ENCODE measurements around the gene ABHD5.

ABHD5 gene

DNA sequence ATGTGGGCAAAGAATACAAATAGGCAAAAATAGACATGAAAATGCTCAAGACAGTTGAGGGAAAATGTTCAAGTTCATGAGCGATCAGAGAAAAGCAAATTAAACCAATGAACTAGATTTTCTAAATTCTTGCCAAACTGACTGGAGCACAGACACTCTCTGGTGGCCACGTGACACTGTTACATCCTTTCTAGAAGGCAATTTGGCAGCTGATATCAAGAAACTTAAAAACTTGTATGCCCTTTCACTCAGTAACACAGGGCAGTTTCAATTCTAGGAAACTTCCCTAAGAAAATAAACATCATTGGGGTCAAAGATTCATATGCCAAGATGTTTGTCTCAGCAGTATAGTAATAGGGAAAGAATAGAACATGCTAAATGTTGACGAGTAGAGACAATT, 52.2 kb downstream of the ABHD5 start:
- in situ Hi-C loops (cut with MboI; ENCODE audit: low pct_unique_long_range_greater_than_20kb, low sequenced_read_pairs): no loop called here
- no peak for DNase-seq

DNA sequence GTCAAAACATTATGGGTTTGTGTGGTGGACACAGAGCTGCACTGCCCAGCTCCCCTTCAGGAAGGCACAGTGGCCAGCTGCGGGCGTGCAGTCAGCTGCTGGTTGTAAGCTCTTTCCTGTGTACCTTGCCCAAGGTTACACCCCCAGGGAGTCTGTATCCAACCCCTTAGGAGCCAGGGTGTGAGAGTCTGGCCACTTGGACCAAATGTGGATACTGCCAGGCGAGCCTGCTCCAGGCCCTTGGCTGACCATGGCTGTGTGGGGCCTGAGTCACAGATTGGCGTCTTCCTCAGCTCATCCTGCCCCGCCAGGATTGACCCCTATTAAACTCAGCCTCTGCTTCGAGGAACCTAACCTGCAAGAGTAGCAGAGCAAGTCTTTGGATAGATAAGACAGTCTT, 56.9 kb downstream of the ABHD5 start:
- DNase-seq: no peak
- in situ Hi-C loops (cut with MboI; ENCODE audit: low pct_unique_long_range_greater_than_20kb, low sequenced_read_pairs): no loop called here

GRCh38 chr3:43748179-43748578, 57.4 kb downstream of the ABHD5 start:
- DNase-seq: no peak
- in situ Hi-C loops (cut with MboI; ENCODE audit: low pct_unique_long_range_greater_than_20kb, low sequenced_read_pairs): no loop called here

- in situ Hi-C loops (cut with MboI; ENCODE audit: low pct_unique_long_range_greater_than_20kb, low sequenced_read_pairs): no loop called here
- no peak for DNase-seq
These were observed 57.9 kb downstream of the ABHD5 start for GRCh38 chr3:43748645-43749044.

DNA sequence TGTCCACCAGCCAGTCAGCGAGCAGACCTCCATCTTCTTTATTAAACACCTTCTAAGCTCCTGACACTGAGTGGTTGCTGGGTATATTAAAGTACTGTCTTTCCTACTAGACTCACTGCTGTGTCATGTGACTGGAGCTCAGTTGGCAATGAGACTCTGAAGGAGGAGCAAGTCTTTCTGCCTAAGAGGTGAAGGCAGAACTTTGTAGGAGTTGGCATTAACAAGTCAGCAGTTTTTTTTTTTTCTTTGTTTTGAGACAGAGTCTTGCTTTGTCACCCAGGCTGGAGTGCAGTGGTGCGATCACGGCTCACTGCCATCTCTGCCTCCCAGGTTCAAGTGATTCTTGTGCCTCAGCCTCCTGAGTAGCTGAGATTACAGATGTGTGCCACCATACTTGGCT, 62.2 kb downstream of the ABHD5 start:
- DNase-seq: no peak
- in situ Hi-C loops (cut with MboI; ENCODE audit: low pct_unique_long_range_greater_than_20kb, low sequenced_read_pairs): no loop called here

- DNase-seq: no peak
- in situ Hi-C loops (cut with MboI; ENCODE audit: low pct_unique_long_range_greater_than_20kb, low sequenced_read_pairs): no loop called here
These were observed 63.3 kb downstream of the ABHD5 start for GRCh38 chr3:43753741-43754715.

GRCh38 chr3:43755516-43756200, 64.9 kb downstream of the ABHD5 start:
- in situ Hi-C loops (cut with MboI; ENCODE audit: low pct_unique_long_range_greater_than_20kb, low sequenced_read_pairs): no loop called here

DNA sequence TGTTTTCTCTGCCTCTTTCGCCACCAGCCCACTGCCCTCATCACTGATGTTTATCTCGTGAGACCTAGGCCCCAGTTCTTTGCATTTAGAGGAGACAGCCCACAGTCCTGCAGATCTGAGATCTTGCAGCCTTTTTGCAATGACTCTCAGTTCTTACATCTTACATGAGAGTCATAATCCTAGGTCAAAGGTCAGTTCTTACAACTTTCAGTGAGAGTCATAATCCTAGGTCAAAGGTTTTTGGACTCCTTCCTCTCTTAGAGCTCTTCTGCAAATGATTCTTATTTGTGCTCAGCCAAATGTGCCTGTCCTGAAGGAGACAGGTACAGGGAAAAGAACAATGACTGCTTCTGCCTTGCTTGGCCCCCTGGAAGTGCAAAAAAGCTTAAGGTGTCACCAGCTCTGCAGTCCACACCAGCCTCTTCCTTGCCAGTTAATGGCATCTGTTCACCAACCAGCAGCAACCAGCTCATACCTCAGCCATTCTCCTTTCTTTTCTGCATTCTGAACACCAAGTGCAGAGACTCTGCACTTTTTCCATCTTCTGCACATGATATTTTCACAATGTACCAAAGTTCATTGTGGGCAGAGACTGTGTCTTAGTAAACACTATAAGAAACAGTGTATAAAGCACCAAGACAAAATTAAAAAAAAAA, 67.1 kb downstream of the ABHD5 start:
- in situ Hi-C loops (cut with MboI; ENCODE audit: low pct_unique_long_range_greater_than_20kb, low sequenced_read_pairs): no loop called here
- DNase-seq: no peak

More at GRCh38 chr3:43755516-43756200, 64.9 kb downstream of the ABHD5 start:
- no peak for DNase-seq

DNA sequence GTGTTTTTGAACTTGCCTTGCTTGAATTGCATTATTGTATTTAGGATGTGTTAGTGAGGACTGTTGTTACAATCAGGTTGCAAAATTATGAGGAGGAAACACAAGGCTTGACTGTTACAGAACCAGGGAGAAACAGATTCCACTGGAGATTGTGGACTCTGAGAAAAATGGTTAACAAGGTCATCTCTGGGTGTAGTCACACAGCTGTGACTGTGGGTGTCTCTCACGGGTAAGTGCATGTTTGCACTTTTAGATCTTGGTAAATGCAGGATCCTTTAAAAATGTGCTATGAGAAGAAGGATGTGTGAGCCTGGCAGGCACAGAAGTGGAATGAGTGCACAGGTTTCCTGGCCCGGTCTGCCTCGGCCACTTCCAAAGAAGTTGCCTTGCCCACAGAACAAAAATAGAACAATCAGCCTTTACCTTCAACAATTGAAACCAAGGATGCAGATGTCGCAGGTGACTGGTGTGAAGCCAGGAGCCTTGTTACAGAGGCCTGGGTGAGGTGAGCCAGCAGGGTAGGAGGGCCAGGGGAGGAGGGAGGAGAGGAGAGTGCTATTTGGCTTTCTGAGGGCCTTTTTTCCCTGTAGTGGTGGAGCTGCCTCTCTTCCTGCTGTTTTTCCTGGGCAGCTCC, 68.0 kb downstream of the ABHD5 start:
- in situ Hi-C loops (cut with MboI; ENCODE audit: low pct_unique_long_range_greater_than_20kb, low sequenced_read_pairs): no loop called here
- DNase-seq: no peak

GRCh38 chr3:43759297-43759782, 68.6 kb downstream of the ABHD5 start:
- no peak for DNase-seq
- in situ Hi-C loops (cut with MboI; ENCODE audit: low pct_unique_long_range_greater_than_20kb, low sequenced_read_pairs): no loop called here

GRCh38 chr3:43759938-43760337, 69.2 kb downstream of the ABHD5 start:
- no peak for DNase-seq
- in situ Hi-C loops (cut with MboI; ENCODE audit: low pct_unique_long_range_greater_than_20kb, low sequenced_read_pairs): no loop called here

DNA sequence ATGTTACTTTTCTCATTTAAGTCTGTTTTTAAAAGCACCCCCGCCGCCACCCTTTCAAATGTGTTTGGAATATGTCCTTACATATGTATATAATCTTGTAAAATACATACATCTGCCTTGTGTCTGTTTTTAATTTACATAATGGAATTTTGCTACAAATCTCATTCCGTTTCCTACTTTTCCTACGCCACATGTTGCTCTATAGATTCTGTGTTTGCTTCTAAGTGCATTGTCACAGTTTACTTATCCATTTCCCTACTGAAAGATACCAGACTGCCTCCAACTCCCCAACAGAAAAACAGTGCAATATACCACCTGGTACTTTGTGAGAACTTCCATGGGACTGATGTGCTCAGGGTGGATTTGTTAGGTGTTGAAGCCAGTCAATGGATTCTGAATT, 70.2 kb downstream of the ABHD5 start:
- in situ Hi-C loops (cut with MboI; ENCODE audit: low pct_unique_long_range_greater_than_20kb, low sequenced_read_pairs): no loop called here
- no peak for DNase-seq

DNA sequence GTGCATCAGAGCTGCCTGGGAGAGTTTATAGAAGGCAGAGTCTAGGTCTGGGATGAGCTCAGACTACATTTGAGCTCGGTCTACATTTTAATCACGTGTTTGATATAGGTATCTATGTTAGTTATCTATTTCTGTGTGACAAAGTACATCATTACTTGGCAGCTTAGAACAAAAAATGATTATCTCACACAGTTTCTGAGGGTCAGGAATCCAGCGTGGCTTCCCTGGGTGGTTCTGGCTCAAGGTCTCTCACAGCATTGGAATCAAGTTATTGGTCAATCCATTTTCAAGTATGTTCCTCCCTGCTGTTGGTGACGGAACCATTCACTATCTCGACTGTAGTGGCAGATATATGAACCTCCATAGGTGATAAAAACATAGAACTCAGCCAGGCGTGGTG, 71.7 kb downstream of the ABHD5 start:
- in situ Hi-C loops (cut with MboI; ENCODE audit: low pct_unique_long_range_greater_than_20kb, low sequenced_read_pairs): no loop called here
- DNase-seq: no peak

GRCh38 chr3:43764056-43764455, 73.3 kb downstream of the ABHD5 start:
- in situ Hi-C loops (cut with MboI; ENCODE audit: low pct_unique_long_range_greater_than_20kb, low sequenced_read_pairs): no loop called here
- DNase-seq: no peak

DNA sequence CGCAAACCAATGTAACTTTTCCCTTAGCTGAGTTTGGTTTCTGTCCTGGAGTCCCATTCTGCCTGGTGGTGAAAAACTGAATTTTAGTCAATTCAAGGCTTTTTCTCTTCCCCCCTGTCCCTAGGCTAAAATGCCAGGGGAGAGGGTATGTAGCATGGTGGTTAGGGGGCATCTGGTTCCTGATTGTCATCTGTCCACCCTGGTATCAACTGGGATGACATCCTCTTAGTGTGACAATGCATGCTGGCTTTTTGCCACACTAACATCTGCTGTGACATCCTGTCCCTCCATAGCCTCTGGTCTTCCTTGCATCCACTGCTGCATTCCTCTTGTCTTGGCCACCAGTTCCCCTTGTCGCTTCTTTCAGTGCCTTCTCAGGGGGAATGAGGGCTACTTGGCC, 73.7 kb downstream of the ABHD5 start:
- no peak for DNase-seq
- in situ Hi-C loops (cut with MboI; ENCODE audit: low pct_unique_long_range_greater_than_20kb, low sequenced_read_pairs): no loop called here

DNA sequence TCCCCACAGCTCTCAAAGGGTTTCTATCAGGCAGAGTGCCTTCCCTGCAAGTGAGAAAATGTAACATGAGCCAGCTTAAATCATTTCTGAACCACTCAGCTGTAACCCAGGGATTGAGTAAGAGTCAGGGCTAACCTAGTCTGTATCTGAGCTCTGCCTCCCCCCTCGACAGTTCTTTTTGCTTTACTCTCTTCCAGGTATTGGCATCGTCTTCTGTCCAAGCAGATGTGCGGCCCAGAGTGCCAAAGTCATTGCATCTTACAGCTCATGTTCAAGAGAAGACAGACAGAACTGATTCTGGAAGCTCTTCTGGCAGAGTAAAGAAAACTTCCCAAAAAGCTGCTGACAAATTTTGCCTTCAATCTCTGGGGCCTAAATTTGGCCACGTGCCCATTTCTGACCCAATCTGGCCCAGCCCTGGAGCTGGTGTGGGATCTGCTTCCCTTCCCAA, 74.8 kb downstream of the ABHD5 start:
- no peak for DNase-seq
- in situ Hi-C loops (cut with MboI; ENCODE audit: low pct_unique_long_range_greater_than_20kb, low sequenced_read_pairs): no loop called here

- in situ Hi-C loops (cut with MboI; ENCODE audit: low pct_unique_long_range_greater_than_20kb, low sequenced_read_pairs): no loop called here
These were observed 76.1 kb downstream of the ABHD5 start for GRCh38 chr3:43766672-43767465.

DNA sequence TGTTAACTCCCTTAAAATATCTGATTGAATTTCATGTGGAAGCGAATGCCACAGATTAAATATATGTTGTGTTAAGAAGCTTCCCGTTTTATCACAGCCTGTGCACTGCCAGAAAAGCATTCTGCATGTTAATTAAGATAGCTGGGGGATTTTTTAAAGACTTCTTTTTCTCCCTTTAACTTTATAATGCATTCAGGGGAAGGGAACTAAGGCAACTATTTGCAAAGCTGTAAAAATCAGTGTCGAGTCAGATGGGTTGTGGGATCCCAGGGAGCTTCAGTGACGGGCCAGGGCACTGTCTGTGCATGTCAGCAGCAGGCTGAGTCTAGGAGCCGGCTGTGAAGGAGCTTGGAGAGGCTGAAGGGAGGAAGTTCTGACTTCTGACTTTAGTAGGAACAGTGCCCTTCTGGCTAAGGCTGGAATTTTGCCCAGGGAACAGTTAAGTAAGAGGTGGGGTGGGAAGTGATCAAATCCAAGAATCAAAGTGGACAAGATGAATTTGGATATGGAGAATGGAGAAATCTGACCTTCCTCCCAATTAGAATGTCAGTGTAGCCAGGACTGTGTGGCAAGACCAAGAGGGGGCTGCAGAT, 77.7 kb downstream of the ABHD5 start:
- DNase-seq: no peak
- in situ Hi-C loops (cut with MboI; ENCODE audit: low pct_unique_long_range_greater_than_20kb, low sequenced_read_pairs): no loop called here

More at GRCh38 chr3:43766672-43767465, 76.1 kb downstream of the ABHD5 start:
- no peak for DNase-seq

All from KBM-7 (cell line).